NCI-H2107 treated with DMSO at 0.1 percent for 48 hours (cell line): Measurements from ENCODE around the gene TRDMT1.

Experiments used
- DNase-seq: peaks from one replicate; lab custom pipeline; 2025; ENCODE audit not compliant: unreplicated experiment; lab: John Stamatoyannopoulos, UW

The TRDMT1 gene

DNA sequence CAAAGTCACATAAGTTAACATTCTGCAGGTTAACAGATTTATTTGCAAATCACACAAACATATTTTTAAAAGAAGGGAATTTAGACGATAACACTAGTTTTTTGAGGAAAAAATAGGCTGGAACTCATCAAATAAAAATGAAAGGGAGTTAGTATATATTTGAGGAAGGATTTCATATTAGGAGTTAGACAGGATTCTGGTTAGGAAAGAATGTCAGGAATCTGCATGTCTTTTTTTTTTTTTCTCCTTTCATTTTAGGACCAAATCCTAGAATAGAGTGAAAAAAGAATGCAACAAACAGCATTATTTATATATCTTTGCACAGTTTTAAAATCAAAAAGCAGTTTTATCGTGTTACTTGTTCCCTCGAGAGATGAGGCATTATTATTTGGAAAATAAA lies 8.9 kb upstream of the TRDMT1 start:
- DNase-seq: no peak

DNA sequence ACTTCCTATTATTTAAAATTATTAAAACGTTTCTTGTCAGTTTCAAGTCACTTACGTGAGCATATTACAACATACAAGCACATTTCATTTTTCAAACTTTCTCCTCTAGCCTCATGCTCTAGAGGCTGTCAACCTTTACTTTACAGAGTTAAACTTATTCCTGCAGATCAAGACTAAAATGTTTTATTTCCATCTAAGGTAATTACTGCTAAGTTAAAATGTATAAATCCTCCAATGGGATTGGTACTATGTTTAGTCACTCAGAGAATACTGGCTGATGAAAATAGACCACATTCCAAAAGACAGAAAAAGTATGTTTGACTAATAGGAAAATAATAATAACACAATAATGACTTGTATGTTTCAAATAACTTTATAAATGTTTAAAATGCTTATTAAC lies 8.4 kb upstream of the TRDMT1 start:
- no peak for DNase-seq

DNA sequence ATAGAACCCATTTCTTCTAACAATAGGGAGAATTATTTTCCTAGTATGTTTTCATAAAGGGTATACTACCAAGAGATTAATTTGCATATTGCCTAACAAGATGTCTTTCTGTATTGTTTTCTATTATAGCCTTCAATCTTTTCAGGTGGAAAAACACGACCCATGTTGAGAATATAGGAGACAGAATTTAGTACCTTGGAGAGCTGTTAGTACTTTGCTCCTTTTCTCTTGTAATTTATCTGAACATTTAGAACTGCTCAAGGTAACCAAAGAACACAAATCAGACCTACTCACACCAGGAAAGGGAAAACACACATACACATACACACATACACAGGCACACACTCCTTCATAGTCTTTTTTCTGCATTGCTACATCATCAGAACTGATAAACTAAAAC lies 7.8 kb upstream of the TRDMT1 start:
- no peak for DNase-seq

DNA sequence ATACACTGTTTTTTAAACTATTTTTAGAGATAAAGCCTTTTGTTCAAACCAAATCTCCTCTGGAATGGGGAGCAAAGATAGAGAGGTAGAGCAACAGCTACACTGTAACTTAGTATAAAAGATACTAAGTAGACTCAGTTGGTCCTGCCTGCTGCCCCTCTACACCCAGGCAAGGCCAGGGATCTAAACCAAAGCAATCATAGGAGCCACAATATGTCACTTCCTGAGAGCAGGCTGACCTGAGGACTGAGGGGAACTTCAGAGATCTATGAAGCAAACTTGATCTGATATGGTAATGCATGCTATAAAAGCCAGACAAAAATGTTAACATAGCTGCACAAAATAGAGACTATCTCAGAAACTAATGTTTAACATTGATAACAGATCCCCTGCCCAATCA lies 7.0 kb upstream of the TRDMT1 start:
- DNase-seq: no peak

DNA sequence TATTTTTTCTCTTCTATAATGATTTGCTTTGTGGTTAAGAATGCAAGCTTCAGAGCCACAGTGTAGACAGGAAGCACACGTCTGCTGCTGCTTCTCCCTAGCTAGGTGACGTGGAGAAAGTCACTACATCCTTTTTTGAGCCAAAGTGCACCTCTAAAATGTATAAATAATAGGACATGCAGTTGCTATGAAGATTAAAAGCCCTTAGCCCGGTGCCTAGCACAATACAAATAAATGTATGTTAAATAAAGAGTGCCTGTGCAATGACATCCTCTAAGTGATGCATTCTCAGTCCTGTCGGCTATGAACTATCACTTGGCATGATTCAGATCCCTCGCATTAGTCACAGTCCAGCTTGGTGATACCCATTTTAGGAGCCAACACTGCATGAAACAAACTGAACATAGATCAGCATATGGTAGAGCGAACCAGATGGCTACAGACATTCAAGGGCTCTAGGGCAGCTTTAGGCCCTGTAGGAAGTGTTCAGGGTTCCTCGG lies 4.8 kb upstream of the TRDMT1 start:
- DNase-seq: no peak

DNA sequence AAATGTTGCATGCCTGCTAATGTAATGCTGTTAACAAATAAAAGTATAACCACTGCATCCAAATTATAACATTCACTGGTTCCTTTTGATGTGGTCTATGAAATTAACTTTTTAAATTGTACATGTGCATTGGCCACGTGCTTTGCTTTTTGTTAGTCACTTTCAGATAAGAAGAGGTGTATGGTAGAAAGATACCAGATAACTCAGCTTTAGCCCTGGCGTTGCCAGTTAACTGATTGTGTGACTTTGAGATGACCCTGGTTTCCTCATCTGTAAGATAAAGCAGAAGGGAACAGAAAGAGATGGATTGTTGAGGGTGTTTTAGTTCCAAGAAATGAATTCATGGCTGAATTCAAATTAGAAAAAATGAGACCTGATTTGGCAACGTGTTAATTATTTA lies 1.9 kb upstream of the TRDMT1 start:
- no peak for DNase-seq

DNA sequence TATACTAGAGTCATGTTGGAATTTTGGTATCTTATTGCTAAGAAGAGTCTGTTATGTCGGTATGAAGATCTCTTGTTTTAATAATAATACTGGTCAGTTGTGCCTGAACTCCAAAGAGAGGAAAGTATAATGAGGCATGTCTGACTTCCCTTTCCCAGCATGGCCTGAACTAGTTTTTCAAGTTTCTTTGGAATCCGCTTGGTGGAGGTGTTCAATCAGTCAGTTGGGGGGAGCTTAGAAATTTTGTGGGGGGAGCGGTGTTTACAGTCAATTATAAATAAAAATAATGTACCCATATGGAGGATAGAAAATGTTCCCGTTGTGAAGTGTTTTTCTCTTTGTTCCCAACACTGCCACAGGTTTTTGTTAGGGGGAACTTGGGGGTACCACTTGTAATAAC lies 1.5 kb upstream of the TRDMT1 start:
- no peak for DNase-seq

DNA sequence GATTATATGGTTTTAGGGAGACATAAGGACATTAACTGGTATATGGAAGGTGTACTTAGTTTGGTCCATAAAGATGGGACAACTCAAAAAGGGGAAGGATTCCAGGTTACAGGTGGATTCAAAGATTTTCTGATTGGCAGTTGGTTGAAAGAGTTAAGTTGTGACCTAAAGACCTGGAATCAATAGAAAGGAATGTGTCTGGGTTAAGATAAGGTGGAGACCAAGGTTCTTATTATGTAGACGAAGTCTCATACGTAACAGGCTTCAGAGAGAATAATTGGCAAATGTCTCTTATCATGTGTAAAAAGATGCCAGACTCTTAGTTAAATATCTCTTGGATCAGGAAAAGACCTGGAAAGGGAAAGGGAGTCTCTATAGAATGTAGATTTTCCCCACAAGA lies 1.0 kb upstream of the TRDMT1 start:
- DNase-seq: no peak

DNA sequence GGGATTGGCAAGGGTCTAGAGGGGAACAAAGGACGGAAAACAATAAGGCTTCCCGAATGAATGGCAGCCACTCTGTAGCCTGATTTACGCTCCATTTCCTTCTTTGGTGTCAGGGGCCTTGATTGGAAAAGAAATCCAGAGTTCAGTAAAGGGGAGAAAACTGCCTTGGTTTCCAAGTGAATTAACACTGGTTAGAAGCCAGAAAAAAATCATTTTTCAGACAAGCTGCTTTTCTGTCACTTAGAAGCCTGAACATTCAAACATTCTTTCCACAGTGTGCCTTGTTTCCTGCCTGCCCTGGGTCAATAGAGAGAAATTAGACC lies 283 bp upstream of the TRDMT1 start:
- DNase-seq: no peak

DNA sequence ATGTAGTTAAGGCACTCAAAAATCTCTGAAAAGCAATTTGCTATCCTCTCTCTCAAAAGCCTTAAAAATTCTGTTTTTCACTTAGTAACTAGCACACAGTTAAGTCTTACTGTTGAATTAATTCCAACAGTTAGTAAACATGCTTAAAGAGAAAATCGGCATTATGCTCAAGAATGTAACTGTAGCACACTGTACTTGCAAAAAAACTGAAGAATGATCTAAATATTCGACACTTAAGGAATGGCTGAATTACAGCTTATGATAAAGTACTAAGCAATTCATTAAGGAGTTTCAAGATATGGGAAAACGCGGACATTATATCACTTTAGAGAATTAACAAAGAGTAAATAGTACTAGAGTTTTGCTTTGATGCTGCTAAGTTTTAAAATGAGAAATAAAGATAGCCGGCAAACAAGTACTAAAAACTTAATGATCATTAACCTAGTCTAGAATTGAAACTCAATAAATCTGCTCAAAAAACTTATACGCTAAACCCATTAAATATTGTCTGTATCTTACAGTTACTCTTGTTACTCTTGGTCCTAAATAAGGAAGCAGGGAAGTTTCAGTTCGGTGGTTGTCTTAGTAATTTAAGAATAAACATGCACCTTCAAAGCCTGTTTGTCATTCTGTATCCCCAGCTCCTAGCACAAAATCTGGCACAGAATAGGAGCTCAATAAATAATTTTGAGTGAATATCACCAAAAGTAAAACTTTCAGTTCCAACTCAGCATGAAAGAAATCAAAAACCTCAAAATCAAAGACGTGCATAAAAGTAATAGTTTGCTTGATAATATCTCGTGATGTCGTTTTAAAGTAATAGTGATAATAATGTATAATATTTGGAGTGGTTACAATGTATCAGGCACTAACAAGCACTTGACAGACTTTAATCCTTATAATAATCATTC lies 1.2 kb downstream of the TRDMT1 start:
- DNase-seq: no peak

DNA sequence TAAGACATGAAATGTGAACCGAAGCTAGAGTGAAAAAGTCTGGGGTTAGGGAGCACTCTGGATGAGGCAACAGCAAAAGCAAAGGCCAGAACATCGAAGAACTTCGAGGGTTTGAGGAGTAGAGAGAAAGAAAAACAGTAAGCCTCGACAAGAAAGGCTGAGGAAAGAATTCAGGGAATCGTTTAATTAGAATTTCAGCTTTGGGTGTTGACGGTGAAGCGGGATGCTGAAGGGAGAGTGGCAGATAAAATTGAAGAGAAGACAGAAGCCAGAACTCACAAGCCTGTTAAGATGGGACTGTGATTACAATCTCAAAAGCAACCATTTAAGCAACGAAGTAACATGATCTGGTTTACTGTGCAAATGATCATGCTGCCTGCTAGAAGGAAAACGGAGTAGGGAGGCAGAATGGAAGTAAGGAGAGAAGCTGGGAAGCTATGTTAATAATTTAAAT lies 2.1 kb downstream of the TRDMT1 start:
- DNase-seq: peak; percentile 2

DNA sequence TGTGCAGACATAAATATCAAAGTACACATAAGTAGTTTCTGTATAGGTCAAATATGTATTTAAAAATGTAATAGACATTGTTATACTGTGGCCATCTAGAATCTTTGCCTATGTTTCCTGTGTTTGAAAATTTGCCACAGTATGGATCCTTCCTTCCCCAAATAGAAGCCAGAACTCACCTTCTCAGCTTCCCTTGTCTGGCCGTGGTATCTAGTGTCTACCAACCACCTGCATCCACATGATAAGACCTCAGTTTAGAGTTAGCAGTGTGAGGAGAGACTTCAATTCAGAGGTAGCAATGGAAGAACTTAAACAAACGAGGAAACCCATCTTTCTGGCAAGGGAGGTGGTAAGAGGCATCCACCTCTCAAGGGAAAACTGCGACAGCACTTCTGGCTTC lies 4.9 kb downstream of the TRDMT1 start:
- DNase-seq: no peak

DNA sequence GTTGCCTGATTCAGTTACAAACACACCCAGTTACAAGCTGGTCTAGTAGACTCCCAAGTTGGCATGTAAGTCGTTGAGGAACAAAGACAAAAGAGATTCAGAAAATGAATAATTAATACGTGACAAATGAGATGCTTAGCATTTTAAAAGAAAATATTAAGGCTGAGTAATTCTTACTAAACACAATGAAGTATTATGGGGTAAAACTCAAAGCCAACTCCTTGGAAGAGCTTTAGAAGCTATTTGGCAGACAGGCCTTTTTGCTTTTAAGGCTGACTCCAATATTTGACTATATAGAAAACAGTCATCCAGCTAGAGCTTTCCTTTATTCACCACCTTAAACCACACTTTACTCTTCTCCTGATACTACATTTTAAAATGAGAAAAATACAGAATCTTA lies 5.4 kb downstream of the TRDMT1 start:
- no peak for DNase-seq

DNA sequence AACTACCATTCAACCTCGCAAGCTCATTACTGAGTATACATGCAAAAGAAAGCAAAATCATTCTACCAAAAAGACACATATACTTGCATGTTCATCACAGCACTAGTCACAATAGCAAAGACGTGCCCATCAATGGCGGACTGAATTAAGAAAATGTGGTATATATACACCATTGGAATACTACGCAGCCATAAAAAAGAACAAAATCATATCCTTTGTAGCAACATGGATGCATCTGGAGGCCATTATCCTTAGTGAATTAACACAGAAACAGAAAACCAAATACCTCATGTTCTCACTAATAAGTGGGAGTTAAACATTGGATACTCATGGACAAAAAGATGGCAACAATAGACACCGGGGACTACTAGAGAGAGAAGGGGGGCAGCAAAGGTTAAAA lies 6.4 kb downstream of the TRDMT1 start:
- DNase-seq: no peak

DNA sequence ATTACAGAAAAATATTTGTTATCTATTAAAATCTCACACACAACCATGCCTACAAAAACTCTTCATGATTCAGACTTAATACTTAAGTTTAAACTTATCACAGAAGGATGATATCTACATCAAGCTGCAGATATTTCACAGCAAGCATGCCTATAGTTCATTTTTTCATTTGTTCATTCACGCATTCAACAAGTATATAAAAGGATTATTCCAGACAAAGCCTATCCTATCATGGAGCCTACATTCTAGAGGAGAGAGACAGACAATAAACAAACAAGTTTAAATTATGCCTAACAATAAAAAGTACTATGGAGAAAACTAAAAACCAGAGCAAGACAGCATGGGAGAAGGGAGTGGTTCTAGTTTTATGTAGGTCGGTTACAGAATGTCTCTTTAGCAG lies 10.9 kb downstream of the TRDMT1 start:
- DNase-seq: no peak

DNA sequence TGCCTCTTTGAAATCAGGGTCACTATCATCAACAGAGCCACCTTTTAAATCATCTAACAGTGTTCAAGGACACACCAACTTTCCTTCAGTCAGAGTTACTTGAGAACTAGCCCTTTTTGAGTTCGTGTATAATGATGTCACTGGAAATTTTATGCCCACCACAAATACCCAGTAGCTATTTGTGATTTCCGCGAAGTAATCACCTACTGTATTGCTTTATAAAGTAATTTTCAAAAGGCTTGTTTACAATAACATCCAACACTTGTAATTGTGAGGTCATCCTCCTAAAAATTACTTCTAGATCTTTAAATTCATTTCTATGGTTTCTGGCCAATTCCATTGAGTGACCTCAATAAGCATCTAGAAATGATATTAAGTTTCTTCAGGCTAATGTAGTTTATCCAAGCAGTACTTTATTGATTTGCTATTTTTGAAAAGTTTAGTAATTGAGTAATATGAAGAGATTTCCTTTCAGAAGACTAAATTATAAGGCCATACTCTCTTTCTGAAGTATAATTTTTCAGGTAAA lies 12.8 kb downstream of the TRDMT1 start:
- no peak for DNase-seq

DNA sequence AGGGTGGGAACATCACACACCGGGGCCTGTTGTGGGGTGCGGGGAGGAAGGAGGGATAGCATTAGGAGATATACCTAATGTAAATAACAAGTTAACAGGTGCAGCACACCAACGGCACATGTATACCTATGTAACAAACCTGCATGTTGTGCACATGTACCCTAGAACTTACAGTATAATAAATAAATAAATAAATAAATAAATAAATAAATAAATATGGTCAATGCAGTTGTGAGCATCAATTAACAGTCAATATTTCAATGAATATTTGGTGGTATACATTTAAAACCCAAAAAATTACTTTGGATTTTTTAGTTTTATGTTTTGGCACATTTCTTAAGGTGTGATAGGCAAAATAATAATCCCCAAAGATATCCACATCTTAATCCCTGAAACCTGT lies 15.6 kb downstream of the TRDMT1 start:
- DNase-seq: no peak

DNA sequence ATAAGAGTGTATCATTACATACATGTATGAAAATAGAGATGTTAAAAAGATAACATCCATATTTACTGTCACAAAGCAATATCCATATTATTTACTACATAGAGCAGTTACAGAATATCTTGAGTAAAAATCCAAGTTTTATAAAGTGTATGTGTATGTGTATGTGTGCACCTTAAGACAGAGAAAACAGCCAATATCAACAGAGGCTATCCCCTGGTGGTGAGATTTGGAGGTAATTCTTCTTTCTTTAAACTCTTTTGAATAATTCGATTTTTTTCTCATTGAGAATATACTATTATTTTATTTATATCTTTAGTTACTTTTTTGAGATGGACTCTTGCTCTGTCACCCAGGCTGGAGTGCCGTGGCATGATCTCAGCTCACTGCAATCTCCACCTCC lies 18.4 kb downstream of the TRDMT1 start:
- DNase-seq: no peak

DNA sequence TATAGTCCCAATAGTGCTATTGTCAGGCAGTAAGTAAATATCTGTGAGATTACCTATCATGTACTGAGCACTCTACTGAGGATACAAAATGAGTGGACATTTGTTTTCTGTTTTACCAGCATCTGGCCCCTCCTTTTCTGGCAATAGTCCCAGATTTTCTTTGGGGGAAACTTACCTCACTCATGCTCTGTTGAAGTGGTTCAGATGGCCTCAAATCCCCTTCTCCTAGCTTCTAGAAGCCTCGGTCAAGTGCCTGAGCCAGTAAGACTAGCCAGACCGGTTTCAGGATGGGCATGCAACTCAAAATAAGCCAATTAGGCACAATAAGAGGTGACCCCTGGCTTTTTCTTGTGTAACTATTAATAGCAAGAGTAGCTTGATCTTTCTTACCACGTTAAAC lies 19.7 kb downstream of the TRDMT1 start:
- DNase-seq: no peak

DNA sequence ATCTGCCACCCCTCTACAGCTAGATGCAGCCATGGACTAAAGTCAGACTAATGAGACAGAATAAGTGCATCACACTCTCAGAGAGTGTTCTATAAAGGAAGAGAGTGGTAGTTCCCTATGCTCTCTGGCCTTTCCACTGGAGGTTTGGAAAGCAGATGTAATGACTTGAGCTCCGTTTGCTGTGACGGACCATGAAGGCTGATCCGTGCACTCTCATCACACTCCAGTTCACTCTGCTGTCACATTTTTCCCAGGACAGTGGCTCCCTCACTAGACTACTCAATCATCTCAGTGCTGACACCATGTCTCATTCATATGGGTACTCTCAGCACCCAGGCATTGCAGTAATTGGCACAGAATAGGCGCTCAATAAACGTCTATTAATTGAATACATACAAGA lies 20.4 kb downstream of the TRDMT1 start:
- no peak for DNase-seq

DNA sequence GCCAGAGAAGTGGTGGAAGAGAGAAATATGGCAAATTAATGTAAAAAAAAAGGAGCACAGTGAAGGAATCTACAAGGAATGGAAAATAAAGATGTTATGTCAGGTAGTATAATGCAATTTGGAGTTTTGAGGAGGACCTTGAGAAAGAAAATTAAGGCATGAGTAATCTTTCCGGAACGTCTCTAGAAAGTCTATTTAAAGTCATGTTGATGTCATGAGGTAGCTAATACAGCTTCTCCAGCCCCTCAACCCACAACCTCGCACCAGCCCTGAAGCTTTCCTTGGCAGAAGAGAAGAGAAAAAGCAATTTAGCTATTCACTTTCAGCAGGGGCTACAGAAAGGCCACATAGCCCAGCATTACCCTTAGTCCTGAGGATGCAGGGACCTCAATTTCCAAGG lies 22.5 kb downstream of the TRDMT1 start:
- DNase-seq: no peak

DNA sequence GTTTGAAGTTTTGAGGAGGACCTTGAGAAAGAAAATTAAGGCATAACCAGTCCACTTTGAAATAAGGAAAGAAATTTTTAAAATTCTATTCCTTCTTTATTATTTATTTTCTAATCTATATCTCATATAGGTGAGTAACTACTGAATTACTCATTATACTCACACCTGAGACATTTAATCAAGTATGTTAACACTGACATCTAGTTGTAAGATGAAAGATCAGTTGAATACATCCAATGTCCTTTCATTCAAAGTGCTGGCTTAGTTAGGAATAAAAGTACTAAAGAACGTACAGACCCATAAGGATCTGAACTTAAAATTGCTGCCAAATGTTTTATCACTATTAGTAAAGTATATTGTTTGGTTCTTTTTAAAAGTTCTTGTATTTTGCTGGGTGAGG lies 23.5 kb downstream of the TRDMT1 start:
- DNase-seq: no peak

DNA sequence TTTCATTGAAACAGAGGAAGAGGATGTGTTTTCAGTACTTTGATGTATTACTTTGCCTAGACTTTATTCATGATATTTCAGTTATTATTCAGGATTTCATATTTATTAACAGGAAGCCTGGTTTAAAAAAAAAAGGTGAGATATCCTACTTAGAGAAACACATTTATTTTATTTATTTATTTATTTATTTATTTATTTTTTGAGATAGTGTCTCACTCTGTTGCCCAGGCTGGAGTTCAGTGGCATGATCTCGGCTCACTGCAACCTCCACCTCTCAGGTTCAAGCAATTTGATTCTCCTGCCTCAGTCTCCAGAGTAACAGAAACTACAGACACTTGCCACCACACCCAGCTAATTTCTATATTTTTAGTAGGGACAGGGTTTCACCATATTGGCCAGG lies 24.5 kb downstream of the TRDMT1 start:
- no peak for DNase-seq
